B cell (primary cell): Measurements from ENCODE around the gene TCERG1L. TPM values are rescaled to one million over a fixed set of nuclear protein-coding genes. Genes with fewer than 3 reads are reported as not detected.

Experiments used
- ATAC-seq: fragments of 200-7000 bp; cut with Tn5 transposase; one replicate; pipeline ENCODE4 v1.10.0; 2021; ENCODE audit warnings: low read depth, mild to moderate bottlenecking, moderate number of reproducible peaks, moderate library complexity
- CTCF ChIA-PET: fragments of 350-600 bp; sonication (Branson Sonifier 250); formaldehyde crosslinking; loops from one replicate; lab custom pipeline; 2021; ENCODE audit warnings: antibody characterized with exemption, inconsistent platforms; lab: Charles Lee
- POLR2A ChIA-PET: fragments of 350-600 bp; sonication (Branson Sonifier 250); formaldehyde crosslinking; loops from one replicate; lab custom pipeline; 2021; ENCODE audit warnings: antibody characterized with exemption; lab: Charles Lee
- DNase-seq: peaks from one replicate; pipeline ENCODE4 v3.0.0; 2013
- H2AFZ ChIP-seq: 2 replicates; pipeline ENCODE4 v1.6.1; 2012; ENCODE audit warnings: mild to moderate bottlenecking, low read depth, low read length; ENCODE audit not compliant: insufficient read depth, poor library complexity, severe bottlenecking
- H3K27ac ChIP-seq, 2 donors: 1 replicate in 1 of 2; 2 replicates in 1 of 2; pipeline ENCODE4 v1.5.1; 2012 to 2013; ENCODE audit warnings: low read length in 2 of 2, mild to moderate bottlenecking in 2 of 2, moderate library complexity in 1 of 2
- H3K27me3 ChIP-seq, 4 experiments: fragments of 200-600 bp in 1 of 4; sonication (generic) in 1 of 4; replicated peaks in 1 of 4; 1 replicate in 2 of 4; 2 replicates in 2 of 4; pipeline versions ENCODE4 v1.6.1 to v1.7.0; 2013 to 2016; ENCODE audit warnings: low read length in 3 of 4, mild to moderate bottlenecking in 2 of 4, mixed read lengths in 1 of 4, moderate library complexity in 1 of 4; ENCODE audit not compliant: insufficient read depth in 4 of 4, control insufficient read depth in 3 of 4; ENCODE audit errors: control extremely low read depth in 1 of 4
- H3K36me3 ChIP-seq, 2 experiments: replicated peaks in 1 of 2; 1 replicate in 1 of 2; 2 replicates in 1 of 2; pipeline versions ENCODE4 v1.6.1 to v1.7.1; 2013; ENCODE audit warnings: low read length in 1 of 2; ENCODE audit not compliant: insufficient read depth in 2 of 2, control insufficient read depth in 1 of 2; ENCODE audit errors: control extremely low read depth in 1 of 2, extremely low read depth in 1 of 2
- H3K4me1 ChIP-seq, 2 donors: fragments of 200-600 bp in 1 of 2; sonication (generic) in 1 of 2; 1 replicate in 1 of 2; 2 replicates in 1 of 2; pipeline versions ENCODE4 v1.5.1 to v1.6.1; 2013 to 2017; ENCODE audit warnings: low read length in 2 of 2; ENCODE audit not compliant: control insufficient read depth in 2 of 2, insufficient read depth in 2 of 2
- H3K4me2 ChIP-seq: replicated peaks from 2 replicates; pipeline ENCODE3; 2012; ENCODE audit warnings: mild to moderate bottlenecking, low read depth, low read length; ENCODE audit not compliant: poor library complexity, severe bottlenecking
- H3K4me3 ChIP-seq, 5 experiments: fragments of 200-600 bp in 1 of 5; sonication (generic) in 1 of 5; 1 replicate in 3 of 5; 2 replicates in 2 of 5; pipeline versions ENCODE4 v1.5.1 to v1.7.0; 2011 to 2016; ENCODE audit warnings: low read length in 4 of 5, mild to moderate bottlenecking in 4 of 5, low read depth in 2 of 5, control low read depth in 1 of 5, moderate library complexity in 1 of 5; ENCODE audit not compliant: insufficient read depth in 1 of 5; ENCODE audit errors: control extremely low read depth in 1 of 5, extremely low read depth in 1 of 5
- H3K79me2 ChIP-seq: fragments of 200-600 bp; sonication (generic); one replicate; pipeline ENCODE4 v1.6.0; 2016; ENCODE audit warnings: low read length; ENCODE audit not compliant: control insufficient read depth, insufficient read depth
- H3K9ac ChIP-seq: fragments of 200-600 bp; sonication (generic); 2 replicates; pipeline ENCODE4 v1.6.1; 2017; ENCODE audit warnings: mild to moderate bottlenecking, low read length, moderate library complexity
- H3K9me3 ChIP-seq, 3 donors: one replicate each; pipeline versions ENCODE4 v1.6.1 to v1.7.1; 2013; ENCODE audit warnings: low read length in 2 of 3; ENCODE audit not compliant: control insufficient read depth in 2 of 3, insufficient read depth in 1 of 3; ENCODE audit errors: control extremely low read depth in 1 of 3
- H4K20me1 ChIP-seq: 2 replicates; pipeline ENCODE4 v1.6.0; 2012; ENCODE audit warnings: mild to moderate bottlenecking, low read length; ENCODE audit not compliant: insufficient read depth, control insufficient read depth, poor library complexity, severe bottlenecking
- H3K27ac Mint-ChIP-seq: one replicate; pipeline ENCODE4 v1.8.0; 2021; ENCODE audit warnings: mixed read lengths
- H3K27me3 Mint-ChIP-seq: one replicate; pipeline ENCODE4 v1.8.0; 2021; ENCODE audit warnings: mixed read lengths
- H3K4me1 Mint-ChIP-seq: one replicate; pipeline ENCODE4 v1.8.0; 2021; ENCODE audit warnings: mixed read lengths
- H3K4me3 Mint-ChIP-seq: one replicate; pipeline ENCODE4 v1.8.0; 2021; ENCODE audit warnings: mixed read lengths
- H3K9me3 Mint-ChIP-seq: one replicate; pipeline ENCODE4 v1.8.0; 2022; ENCODE audit warnings: mixed read lengths; ENCODE audit not compliant: insufficient read depth
- CTCF ChIP-seq: fragments of 200-600 bp; IDR thresholded peaks from one replicate; pipeline ENCODE4 v1.8.0; 2022; ENCODE audit warnings: antibody characterized with exemption, mild to moderate bottlenecking
- EZH2 ChIP-seq: IDR thresholded peaks from 2 replicates; pipeline ENCODE4 v1.6.1; 2012; ENCODE audit warnings: borderline replicate concordance, low read depth, mild to moderate bottlenecking, moderate library complexity, low read length; ENCODE audit not compliant: insufficient read depth, poor library complexity, severe bottlenecking
- WGBS: methylation state at CpG from one replicate; pipeline ENCODE4 v1.1.5; 2013; ENCODE audit warnings: missing lambda C conversion rate; ENCODE audit not compliant: insufficient coverage; 5-methylcytosine and 5-hydroxymethylcytosine counted together
- intact Hi-C: fragments of 100-400 bp; cut with micrococcal nuclease; formaldehyde crosslinking; loops from one replicate; pipeline ENCODE4 v1.10.0; 2022
- polyA plus RNA-seq: library from polyadenylated mRNA; depleted of rRNA; stranded (reverse); fragments of >200 nt; gene quantifications from 2 replicates; pipeline ENCODE4 v1.2.3, GENCODE V29; 2012
- total RNA-seq, 2 donors: library from RNA; stranded (reverse); fragments of 120-200 nt in 1 of 2; gene quantifications; 1 replicate in 1 of 2; 2 replicates in 1 of 2; pipeline versions ENCODE4 v1.2.3 to v1.2.4, GENCODE V29; 2013 to 2022

Gene TCERG1L
- total and polyA plus RNA-seq, 2 donors (not counting 1 experiment from before 2014, with no cell fraction given): 0.10 TPM; not detected in 1

GRCh38 chr10:131147301-131147975 is 164.1 kb downstream of the TCERG1L start:
- no peak overlapping the region for H2AFZ ChIP-seq
- H3K4me3 Mint-ChIP-seq: no peak overlapping the region
- intact Hi-C loops: no loop called here
- no peaks in the 10 kb centered on the region for H3K27me3 Mint-ChIP-seq
- peaks cover 9% of the 10 kb centered on the region for H3K9me3 Mint-ChIP-seq
- no peaks in the 10 kb centered on the region for H3K79me2 ChIP-seq
- ATAC-seq (no peak), DNase-seq (no peak)
- H3K27me3 ChIP-seq: no peaks in the 10 kb centered on the region
- POLR2A ChIA-PET: no interaction called here
- no peak overlapping the region for H3K9ac ChIP-seq
- no peaks in the 10 kb centered on the region for H3K4me1 Mint-ChIP-seq
- peaks cover 0 to 48% (median 0%) of the 10 kb centered on the region in 3 donors for H3K9me3 ChIP-seq
- no peak for TF ChIP-seq CTCF
- TF ChIP-seq EZH2: no peak
- no peak overlapping the region for H3K4me3 ChIP-seq
- H3K27ac ChIP-seq: no peak overlapping the region
- WGBS: 85% methylated on average over 19 of the region's 27 CpGs
- H4K20me1 ChIP-seq: no peaks in the 10 kb centered on the region
- CTCF ChIA-PET: no interaction called here
- H3K36me3 ChIP-seq: no peaks in the 10 kb centered on the region
- H3K4me2 ChIP-seq: no peak overlapping the region
- no peak overlapping the region for H3K27ac Mint-ChIP-seq
- H3K4me1 ChIP-seq: no peaks in the 10 kb centered on the region

GRCh38 chr10:131146790-131147189 is 164.7 kb downstream of the TCERG1L start:
- H3K9me3 Mint-ChIP-seq: peaks cover 6% of the 10 kb centered on the region
- H3K4me3 ChIP-seq: no peak overlapping the region
- ChIA-PET POLR2A (no interaction called here), CTCF (no interaction called here)
- no peak overlapping the region for H3K4me2 ChIP-seq
- WGBS: 94% methylated on average over 9 of the region's 9 CpGs
- H3K9ac ChIP-seq: no peak overlapping the region
- no peaks in the 10 kb centered on the region for H3K4me1 ChIP-seq
- no peak overlapping the region for H2AFZ ChIP-seq
- peaks cover 0 to 50% (median 0%) of the 10 kb centered on the region in 3 donors for H3K9me3 ChIP-seq
- H3K27ac ChIP-seq: no peak overlapping the region
- H3K79me2 ChIP-seq: no peaks in the 10 kb centered on the region
- no peak overlapping the region for H3K27ac Mint-ChIP-seq
- no peaks in the 10 kb centered on the region for H3K27me3 ChIP-seq
- H3K4me1 Mint-ChIP-seq: no peaks in the 10 kb centered on the region
- no peaks in the 10 kb centered on the region for H3K27me3 Mint-ChIP-seq
- DNase-seq (no peak), ATAC-seq (no peak)
- H4K20me1 ChIP-seq: no peaks in the 10 kb centered on the region
- H3K36me3 ChIP-seq: no peaks in the 10 kb centered on the region
- H3K4me3 Mint-ChIP-seq: no peak overlapping the region
- TF ChIP-seq CTCF (no peak), EZH2 (no peak)
- intact Hi-C loops: no loop called here
